ENCODE data around the gene REXO1. TPM values are rescaled to one million over a fixed set of nuclear protein-coding genes. Genes with fewer than 3 reads are reported as not detected.
A peak's percentile ranks its signal among the peaks of the same experiment; 100 is the strongest.

Gene REXO1
- total and polyA plus RNA-seq, 9 of the 15 experiments (the other 6 are each of a cell fraction or from before 2014, with no cell fraction given), result 0.04 to 63.3 (median 15.8) TPM

- TF ChIP-seq PRDM10 (IDR thresholded peaks at IDR 0.05; ENCODE audit: partially characterized antibody) (no peak), BCOR (IDR thresholded peaks at IDR 0.05) (peak; percentile 52; the same call in 1 of the 2 replicates), RBM25 (IDR thresholded peaks at IDR 0.05; ENCODE audit: low read depth, low read length, severe bottlenecking) (peak; percentile 58), SP1 (CRISPR knock-in tag; IDR thresholded peaks at IDR 0.05) (no peak)
These were observed 79.2 kb downstream of the REXO1 start (continued) for GRCh38 chr19:1768918-1769644.

GRCh38 chr19:1768248-1768647 is 80.0 kb downstream of the REXO1 start:
- H3K79me2 ChIP-seq (ENCODE audit: control insufficient read depth, insufficient read depth, low read length), result no peaks in the 10 kb centered on the region
- TF ChIP-seq SOX6 (IDR thresholded peaks at IDR 0.05) (no peak), NELFE (IDR thresholded peaks at IDR 0.05; ENCODE audit: insufficient read depth, insufficient read length) (no peak), ATF6 (CRISPR knock-in tag; IDR thresholded peaks at IDR 0.05) (no peak), ZBTB26 (CRISPR knock-in tag; IDR thresholded peaks at IDR 0.05) (no peak), LCOR (CRISPR knock-in tag; IDR thresholded peaks at IDR 0.05) (no peak), ZBTB17 (CRISPR knock-in tag; IDR thresholded peaks at IDR 0.05) (no peak)

More at GRCh38 chr19:1768248-1768647, 80.0 kb downstream of the REXO1 start:
- H3K4me1 ChIP-seq (replicated peaks in 1 of 2; ENCODE audit: control insufficient read depth in 2 of 2, insufficient read depth in 2 of 2, low read length in 2 of 2), result peaks cover 9 to 49% of the 10 kb centered on the region in 2 experiments; a peak in 4 of 5 replicates
- no peaks in the 10 kb centered on the region for H3K9me1 ChIP-seq (ENCODE audit: control insufficient read depth, insufficient read depth, low read length)
- ATAC-seq, result peak; percentile 78
- H3K27ac ChIP-seq (ENCODE audit: extremely low read depth, low read depth, low read length), result no peak overlapping the region
- FAIRE-seq, result no peak
- no TSS peak for BruUV-seq (replicated peaks)
- in situ Hi-C loops (cut with MboI) (loop anchor here (5.0 to 10.0 kb wide), 2 partner anchors 96 to 223 kb away; no protein-coding TSS in a partner anchor), intact Hi-C loops (cut with micrococcal nuclease) (loop anchor here (5.0 to 10.0 kb wide), 2 partner anchors 161 to 223 kb away; partner anchors contain the start of gene UQCR11)
- no peaks in the 10 kb centered on the region for H3K36me3 ChIP-seq (ENCODE audit: control insufficient read depth, insufficient read depth, low read length)
- H3K9ac ChIP-seq (ENCODE audit: insufficient read depth in 1 of 2, low read depth in 2 of 2, low read length in 2 of 2), result no peak overlapping the region
- H2AFZ ChIP-seq (ENCODE audit: low read depth, low read length), result no peak overlapping the region
- POLR2A ChIA-PET, result interaction anchor here (0.5 to 0.6 kb wide), 4 partner anchors 61 to 335 kb away, joined by 3 read pairs; no protein-coding TSS in a partner anchor
- peaks cover 0 to 5% of the 10 kb centered on the region in 2 experiments; a peak in 2 of 5 replicates for H3K27me3 ChIP-seq (ENCODE audit: control insufficient read depth in 2 of 2, insufficient read depth in 2 of 2, low read length in 2 of 2)
- H3K9me3 ChIP-seq (replicated peaks; ENCODE audit: control insufficient read depth, insufficient read depth, low read depth, low read length), result peaks cover 9% of the 10 kb centered on the region
- DNase-seq (ENCODE audit: extremely low read depth in 1 of 4, low spot score in 3 of 4), result peak; percentile 52 to 69 (median 66)
- WGBS (ENCODE audit: insufficient coverage, low coverage, missing lambda C conversion rate), result 10% methylated on average over 12 of the region's 13 CpGs
- no peak overlapping the region for H3K4me2 ChIP-seq (ENCODE audit: insufficient read depth, low read length)
- CTCF ChIA-PET (ENCODE audit: low intra/inter-chr PET ratio), result interaction anchor here (4.0 kb wide), 1 partner anchor 95 kb away, joined by 84 read pairs; no protein-coding TSS in a partner anchor
- H3K4me3 ChIP-seq, result no peak overlapping the region
- no peaks in the 10 kb centered on the region for H4K20me1 ChIP-seq (replicated peaks; ENCODE audit: control insufficient read depth, insufficient read depth, low read length)

Measured in K562 (cell line).